Breast epithelium (tissue), 4 donors: Measurements from ENCODE around the gene MESP1. TPM values are rescaled to one million over a fixed set of nuclear protein-coding genes. Genes with fewer than 3 reads are reported as not detected.

ENCODE experiments used
- DNase-seq, 2 donors: peaks; one replicate each; pipeline ENCODE4 v3.0.0-alpha.2; 2019; ENCODE audit warnings: low spot score in 2 of 2
- H3K27ac ChIP-seq, 2 donors: fragments of 200-600 bp; sonication (generic) in 1 of 2; one replicate each; pipeline ENCODE4 v1.5.1; 2016 to 2019; ENCODE audit warnings: mild to moderate bottlenecking in 1 of 2
- H3K27me3 ChIP-seq, 2 donors: fragments of 200-600 bp; sonication (generic) in 1 of 2; one replicate each; pipeline versions ENCODE4 v1.5.1 to v1.6.0; 2017 to 2019; ENCODE audit warnings: control low read depth in 1 of 2, mild to moderate bottlenecking in 1 of 2
- H3K36me3 ChIP-seq: fragments of 200-600 bp; one replicate; pipeline ENCODE4 v1.5.1; 2019
- H3K4me1 ChIP-seq, 2 donors: fragments of 200-600 bp; sonication (generic); one replicate each; pipeline ENCODE4 v1.5.1; 2016 to 2019; ENCODE audit warnings: control low read depth in 1 of 2
- H3K4me3 ChIP-seq, 3 donors: fragments of 200-600 bp; sonication (generic); 1 replicate in 2 of 3; 2 replicates in 1 of 3; pipeline ENCODE4 v1.5.1; 2016 to 2019; ENCODE audit warnings: mild to moderate bottlenecking in 3 of 3, moderate library complexity in 2 of 3
- H3K9me3 ChIP-seq, 2 donors: fragments of 200-600 bp; sonication (generic) in 1 of 2; one replicate each; pipeline ENCODE4 v1.5.1; 2016 to 2019; ENCODE audit warnings: control low read depth in 1 of 2
- POLR2A ChIP-seq: fragments of 450-650 bp; IDR thresholded peaks from one replicate; pipeline ENCODE4 v1.6.1; 2016; ENCODE audit warnings: antibody characterized with exemption, mild to moderate bottlenecking, moderate library complexity
- POLR2AphosphoS5 ChIP-seq, 3 donors: sonication (generic); formaldehyde crosslinking; IDR thresholded peaks; one replicate each; pipeline ENCODE4 v1.6.1; 2017; ENCODE audit warnings: antibody characterized with exemption in 3 of 3
- intact Hi-C: fragments of 100-400 bp; cut with DNase I; formaldehyde crosslinking; loops from one replicate; pipeline ENCODE4 v1.15.1; 2023; ENCODE audit warnings: low total_unique reads
- total RNA-seq, 3 donors: library from RNA; depleted of rRNA; stranded (reverse); fragments of >200 nt; gene quantifications; one replicate each; pipeline ENCODE4 v1.1.0, GENCODE V29; 2016
- TF ChIP-seq, protein P1 (sequence below), 3 donors: fragments of 450-650 bp; IDR thresholded peaks; one replicate each; pipeline ENCODE4 v1.5.1; 2016 to 2017; ENCODE audit warnings: antibody characterized with exemption in 3 of 3, mild to moderate bottlenecking in 3 of 3, moderate library complexity in 3 of 3

The MESP1 gene
- total RNA-seq, 3 donors from 2014 or later, result 5.9 to 12.8 (median 6.2) TPM

- TF ChIP-seq, protein P1, sequence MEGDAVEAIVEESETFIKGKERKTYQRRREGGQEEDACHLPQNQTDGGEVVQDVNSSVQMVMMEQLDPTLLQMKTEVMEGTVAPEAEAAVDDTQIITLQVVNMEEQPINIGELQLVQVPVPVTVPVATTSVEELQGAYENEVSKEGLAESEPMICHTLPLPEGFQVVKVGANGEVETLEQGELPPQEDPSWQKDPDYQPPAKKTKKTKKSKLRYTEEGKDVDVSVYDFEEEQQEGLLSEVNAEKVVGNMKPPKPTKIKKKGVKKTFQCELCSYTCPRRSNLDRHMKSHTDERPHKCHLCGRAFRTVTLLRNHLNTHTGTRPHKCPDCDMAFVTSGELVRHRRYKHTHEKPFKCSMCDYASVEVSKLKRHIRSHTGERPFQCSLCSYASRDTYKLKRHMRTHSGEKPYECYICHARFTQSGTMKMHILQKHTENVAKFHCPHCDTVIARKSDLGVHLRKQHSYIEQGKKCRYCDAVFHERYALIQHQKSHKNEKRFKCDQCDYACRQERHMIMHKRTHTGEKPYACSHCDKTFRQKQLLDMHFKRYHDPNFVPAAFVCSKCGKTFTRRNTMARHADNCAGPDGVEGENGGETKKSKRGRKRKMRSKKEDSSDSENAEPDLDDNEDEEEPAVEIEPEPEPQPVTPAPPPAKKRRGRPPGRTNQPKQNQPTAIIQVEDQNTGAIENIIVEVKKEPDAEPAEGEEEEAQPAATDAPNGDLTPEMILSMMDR (IDR thresholded peaks at IDR 0.05), result no peak
- TF ChIP-seq POLR2AphosphoS5 (IDR thresholded peaks at IDR 0.05) (no peak), POLR2A (no peak)
- no peak overlapping the region for H3K27ac ChIP-seq
- intact Hi-C loops, result loop anchor here (5.0 kb wide), 1 partner anchor 129 kb away; no protein-coding TSS in a partner anchor
- H3K4me3 ChIP-seq, result no peak overlapping the region
- H3K4me1 ChIP-seq, result peaks cover 0 to 13% of the 10 kb centered on the region in 2 donors
- DNase-seq, result no peak
- H3K36me3 ChIP-seq, result no peaks in the 10 kb centered on the region
- H3K9me3 ChIP-seq, result no peaks in the 10 kb centered on the region
- no peaks in the 10 kb centered on the region for H3K27me3 ChIP-seq
Observed at GRCh38 chr15:89747708-89748682, 3.1 kb downstream of the MESP1 start.

DNA sequence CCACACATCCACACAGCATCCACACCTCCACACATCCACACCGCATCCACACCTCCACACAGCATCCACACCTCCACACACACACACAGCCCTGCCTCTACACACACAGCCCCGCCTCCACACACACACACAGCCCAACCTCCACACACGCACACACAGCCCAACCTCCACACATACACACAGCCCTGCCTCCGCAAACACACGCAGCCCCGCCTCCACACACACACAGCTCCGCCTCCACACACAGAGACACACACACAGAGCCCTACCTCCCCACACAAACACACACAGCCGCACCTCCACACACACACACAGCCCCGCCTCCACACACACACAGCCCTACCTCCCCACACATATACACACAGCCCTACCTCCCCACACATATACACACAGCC, 4.7 kb downstream of the MESP1 start:
- DNase-seq, result no peak
- Histone ChIP-seq H3K4me1 (peaks cover 0 to 10% of the 10 kb centered on the region in 2 donors), H3K4me3 (no peak overlapping the region), H3K27me3 (no peaks in the 10 kb centered on the region), H3K27ac (no peak overlapping the region), H3K36me3 (no peaks in the 10 kb centered on the region), H3K9me3 (no peaks in the 10 kb centered on the region)
- intact Hi-C loops, result loop anchor here (5.0 kb wide), 1 partner anchor 131 kb away; no protein-coding TSS in a partner anchor
- TF ChIP-seq, protein P1 (IDR thresholded peaks at IDR 0.05), result no peak

DNA sequence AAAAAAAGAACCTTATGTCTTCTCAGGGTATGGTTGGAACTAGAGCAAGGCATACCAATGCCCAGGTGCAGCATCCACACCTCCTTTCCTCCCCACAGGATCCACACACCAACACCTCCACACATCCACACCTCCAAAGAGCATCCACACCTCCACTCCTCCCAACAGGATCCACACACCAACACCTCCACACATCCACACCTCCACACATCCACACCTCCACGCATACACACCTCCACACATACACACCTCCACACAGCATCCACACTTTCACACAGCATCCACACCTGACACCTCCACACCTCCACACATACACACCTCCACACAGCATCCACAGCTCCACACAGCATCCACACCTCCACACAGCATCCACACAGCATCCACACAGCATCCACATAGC, 5.3 kb downstream of the MESP1 start:
- no peak for TF ChIP-seq POLR2AphosphoS5 (IDR thresholded peaks at IDR 0.05)
- TF ChIP-seq, protein P1 (IDR thresholded peaks at IDR 0.05), result no peak
- no peak for TF ChIP-seq POLR2A
- DNase-seq, result no peak
- no peaks in the 10 kb centered on the region for H3K9me3 ChIP-seq
- intact Hi-C loops, result loop anchor here (5.0 kb wide), 1 partner anchor 132 kb away; no protein-coding TSS in a partner anchor
- peaks cover 0 to 7% of the 10 kb centered on the region in 2 donors for H3K4me1 ChIP-seq
- H3K27ac ChIP-seq, result no peak overlapping the region
- no peaks in the 10 kb centered on the region for H3K27me3 ChIP-seq
- no peaks in the 10 kb centered on the region for H3K36me3 ChIP-seq
- no peak overlapping the region for H3K4me3 ChIP-seq

- Histone ChIP-seq H3K27ac (no peak overlapping the region), H3K27me3 (no peaks in the 10 kb centered on the region), H3K36me3 (no peaks in the 10 kb centered on the region), H3K4me1 (peaks cover 0 to 7% of the 10 kb centered on the region in 2 donors), H3K9me3 (no peaks in the 10 kb centered on the region), H3K4me3 (no peak overlapping the region)
- TF ChIP-seq, protein P1 (IDR thresholded peaks at IDR 0.05), result no peak
- TF ChIP-seq POLR2AphosphoS5 (IDR thresholded peaks at IDR 0.05), result no peak
- TF ChIP-seq POLR2A, result no peak
- intact Hi-C loops, result loop anchor here (5.0 kb wide), 1 partner anchor 132 kb away; no protein-coding TSS in a partner anchor
- DNase-seq, result no peak
Observed at GRCh38 chr15:89745131-89745530, 5.9 kb downstream of the MESP1 start.

DNA sequence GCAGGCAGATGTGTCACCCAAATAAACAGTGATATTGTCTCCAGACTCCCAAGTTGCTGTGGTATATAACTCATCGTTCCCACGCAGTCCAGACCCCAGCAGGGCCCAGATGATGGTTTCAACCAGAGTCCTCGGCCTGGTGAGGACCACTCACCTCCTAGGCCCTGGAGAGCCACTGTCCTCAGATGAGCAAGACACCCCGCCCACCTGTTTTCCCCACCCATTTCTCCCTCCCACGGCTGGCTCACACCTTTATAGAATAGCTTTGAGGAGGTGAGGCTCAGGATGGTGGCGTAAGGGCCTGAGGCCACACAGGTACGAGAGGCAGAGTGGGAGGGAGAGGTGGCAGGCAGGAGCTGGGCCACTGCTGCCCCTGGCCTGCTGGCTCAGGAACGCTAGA, 7.5 kb downstream of the MESP1 start:
- Histone ChIP-seq H3K27me3 (no peaks in the 10 kb centered on the region), H3K9me3 (no peaks in the 10 kb centered on the region), H3K36me3 (no peaks in the 10 kb centered on the region), H3K4me3 (no peak overlapping the region), H3K4me1 (no peaks in the 10 kb centered on the region), H3K27ac (no peak overlapping the region)
- no peak for DNase-seq
- TF ChIP-seq, protein P1 (IDR thresholded peaks at IDR 0.05), result no peak
- no peak for TF ChIP-seq POLR2A
- TF ChIP-seq POLR2AphosphoS5 (IDR thresholded peaks at IDR 0.05), result no peak
- intact Hi-C loops, result no loop called here
